CD4-positive, alpha-beta T cell (primary cell): ENCODE data around the gene TMEM183A. TPM values are rescaled to one million over a fixed set of nuclear protein-coding genes. Genes with fewer than 3 reads are reported as not detected.

Experiments
- ATAC-seq: fragments of 200-7000 bp; cut with Tn5 transposase; one replicate; pipeline ENCODE4 v1.10.0; 2022; ENCODE audit warnings: mild to moderate bottlenecking; ENCODE audit not compliant: poor library complexity
- CTCF ChIA-PET: fragments of 350-600 bp; sonication (Branson Sonifier 250); formaldehyde crosslinking; loops from one replicate; lab custom pipeline; 2021; ENCODE audit warnings: antibody characterized with exemption, inconsistent platforms; lab: Charles Lee
- POLR2A ChIA-PET: fragments of 350-600 bp; sonication (Branson Sonifier 250); formaldehyde crosslinking; loops from one replicate; lab custom pipeline; 2021; ENCODE audit warnings: antibody characterized with exemption, inconsistent platforms; lab: Charles Lee
- DNase-seq, 14 experiments: peaks; one replicate each; pipeline ENCODE4 v3.0.0-alpha.2; 2013 to 2020; ENCODE audit warnings: mixed read lengths in 2 of 14
- H3K27ac ChIP-seq, 2 donors: one replicate each; pipeline versions ENCODE4 v1.5.1 to v1.7.0; 2013; ENCODE audit warnings: low read length in 2 of 2, low read depth in 1 of 2, mild to moderate bottlenecking in 1 of 2
- H3K27me3 ChIP-seq, 2 experiments: 1 replicate in 1 of 2; 2 replicates in 1 of 2; pipeline versions ENCODE4 v1.6.1 to v1.7.0; 2013; ENCODE audit warnings: low read length in 2 of 2, control low read depth in 1 of 2, mild to moderate bottlenecking in 1 of 2, moderate library complexity in 1 of 2; ENCODE audit not compliant: insufficient read depth in 2 of 2, control insufficient read depth in 1 of 2
- H3K36me3 ChIP-seq: one replicate; pipeline ENCODE4 v1.6.1; 2013; ENCODE audit warnings: low read length, control low read depth; ENCODE audit not compliant: insufficient read depth
- H3K4me1 ChIP-seq: one replicate; pipeline ENCODE4 v1.6.1; 2013; ENCODE audit warnings: low read length, control low read depth; ENCODE audit not compliant: insufficient read depth
- H3K4me3 ChIP-seq: one replicate; pipeline ENCODE4 v1.5.1; 2013; ENCODE audit warnings: mild to moderate bottlenecking, low read length, moderate library complexity
- H3K9me3 ChIP-seq, 2 experiments: 1 replicate in 1 of 2; 2 replicates in 1 of 2; pipeline versions ENCODE4 v1.6.1 to v1.7.0; 2013; ENCODE audit warnings: low read length in 2 of 2, mild to moderate bottlenecking in 2 of 2, control low read depth in 1 of 2, moderate library complexity in 1 of 2; ENCODE audit not compliant: control insufficient read depth in 1 of 2, insufficient read depth in 1 of 2
- H3K27ac Mint-ChIP-seq: one replicate; pipeline ENCODE4 v1.8.0; 2020; ENCODE audit warnings: mixed read lengths
- H3K27me3 Mint-ChIP-seq: one replicate; pipeline ENCODE4 v1.8.0; 2021; ENCODE audit warnings: mixed read lengths
- H3K36me3 Mint-ChIP-seq: one replicate; pipeline ENCODE4 v1.8.0; 2021; ENCODE audit warnings: low read depth, mixed read lengths
- H3K4me1 Mint-ChIP-seq: one replicate; pipeline ENCODE4 v1.8.0; 2021; ENCODE audit warnings: low read depth, mixed read lengths
- H3K4me3 Mint-ChIP-seq: one replicate; pipeline ENCODE4 v1.8.0; 2020; ENCODE audit warnings: mild to moderate bottlenecking, mixed read lengths
- H3K9me3 Mint-ChIP-seq: one replicate; pipeline ENCODE4 v1.8.0; 2020; ENCODE audit warnings: mixed read lengths
- CTCF ChIP-seq: fragments of 200-600 bp; IDR thresholded peaks from one replicate; pipeline ENCODE4 v1.8.0; 2022; ENCODE audit warnings: antibody characterized with exemption, mild to moderate bottlenecking
- intact Hi-C, 2 experiments: fragments of 100-400 bp; cut with DNase I in 1 of 2; cut with micrococcal nuclease in 1 of 2; formaldehyde crosslinking; loops; one replicate each; pipeline versions ENCODE4 v1.15.1 to v1.9.0; 2023 to 2025; cut with DNase I, micrococcal nuclease
- total RNA-seq, 174 experiments: library from RNA in 2 of 174; stranded (reverse) in 2 of 174; gene quantifications; one replicate each; pipeline ENCODE4 v1.2.3 and lab custom pipeline; 2021 to 2026

The TMEM183A gene
- total RNA-seq, 2 experiments from 2014 or later: 187 to 194 TPM

- peak; percentile 22 for ATAC-seq
- H3K4me3 ChIP-seq: peak overlapping the region; percentile 94
Measured at GRCh38 chr1:202967684-202968281, 39.4 kb upstream of the TMEM183A start.

GRCh38 chr1:202968351-202968750 is 38.8 kb upstream of the TMEM183A start:
- CTCF ChIA-PET: interaction anchor here (1.2 to 2.1 kb wide), 3 partner anchors 9 to 41 kb away, joined by 4 read pairs; partner anchors contain the start of gene KLHL12
- peak overlapping the region; percentile 94 for H3K4me3 ChIP-seq
- H3K36me3 ChIP-seq: peaks cover 7% of the 10 kb centered on the region
- Mint-ChIP-seq H3K4me3 (peak overlapping the region; percentile 94), H3K27me3 (no peaks in the 10 kb centered on the region), H3K36me3 (peaks cover 25% of the 10 kb centered on the region), H3K27ac (peak overlapping the region; percentile 90), H3K9me3 (no peaks in the 10 kb centered on the region), H3K4me1 (peaks cover 27% of the 10 kb centered on the region)
- no peak for DNase-seq
- POLR2A ChIA-PET: interaction anchor here (0.8 to 2.7 kb wide), 8 partner anchors 9 to 80 kb away, joined by 3 to 14 read pairs (median 6); partner anchors contain the start of genes KLHL12, RABIF and TMEM183A
- H3K4me1 ChIP-seq: peaks cover 36% of the 10 kb centered on the region
- intact Hi-C loops: loop anchor here (2.0 kb wide), 3 partner anchors 38 to 80 kb away; partner anchors contain the start of genes KLHL12 (in 2 of the 2), RABIF (in 1 of the 2) and TMEM183A (in 1 of the 2)
- TF ChIP-seq CTCF: no peak
- H3K27me3 ChIP-seq: no peaks in the 10 kb centered on the region
- H3K9me3 ChIP-seq: no peaks in the 10 kb centered on the region
- peak overlapping the region in 1 of 2 donors; percentile 48 for H3K27ac ChIP-seq
- ATAC-seq: no peak

More at GRCh38 chr1:202967684-202968281, 39.4 kb upstream of the TMEM183A start:
- Histone ChIP-seq H3K36me3 (peaks cover 9% of the 10 kb centered on the region), H3K9me3 (no peaks in the 10 kb centered on the region), H3K4me1 (peaks cover 36% of the 10 kb centered on the region), H3K27ac (peak overlapping the region; percentile 44 to 48), H3K27me3 (no peaks in the 10 kb centered on the region)
- no peaks in the 10 kb centered on the region for H3K27me3 Mint-ChIP-seq
- peak in 7 of 14 experiments; percentile 3 to 74 (median 46) for DNase-seq
- TF ChIP-seq CTCF: no peak
- H3K27ac Mint-ChIP-seq: peak overlapping the region; percentile 90
- peaks cover 27% of the 10 kb centered on the region for H3K4me1 Mint-ChIP-seq
- H3K4me3 Mint-ChIP-seq: peak overlapping the region; percentile 94
- intact Hi-C loops: loop anchor here (2.0 kb wide), 4 partner anchors 39 to 157 kb away; partner anchors contain the start of genes KLHL12 (in 2 of the 2), RABIF (in 2 of the 2), PCAT6 (in 1 of the 2) and TMEM183A (in 1 of the 2)
- H3K9me3 Mint-ChIP-seq: no peaks in the 10 kb centered on the region
- peaks cover 31% of the 10 kb centered on the region for H3K36me3 Mint-ChIP-seq
- ChIA-PET POLR2A (interaction anchor here (0.8 to 2.7 kb wide), 8 partner anchors 8 to 79 kb away, joined by 3 to 14 read pairs (median 6); partner anchors contain the start of genes KLHL12, RABIF and TMEM183A), CTCF (interaction anchor here (1.1 to 2.1 kb wide), 4 partner anchors 9 to 41 kb away, joined by 3 to 4 read pairs (median 4); partner anchors contain the start of gene KLHL12)

- DNase-seq (peak in 8 of 14 experiments; percentile 5 to 78 (median 24)), ATAC-seq (peak; percentile 45)
- POLR2A ChIA-PET: interaction anchor here (1.2 to 2.7 kb wide), 3 partner anchors 13 to 80 kb away, joined by 5 to 14 read pairs (median 11); partner anchors contain the start of genes RABIF and TMEM183A
- Mint-ChIP-seq H3K9me3 (no peaks in the 10 kb centered on the region), H3K27me3 (no peaks in the 10 kb centered on the region), H3K36me3 (peaks cover 20% of the 10 kb centered on the region), H3K4me1 (peaks cover 27% of the 10 kb centered on the region), H3K27ac (peak overlapping the region; percentile 90), H3K4me3 (peak overlapping the region; percentile 94)
- intact Hi-C loops: loop anchor here (2.0 kb wide), 3 partner anchors 38 to 80 kb away; partner anchors contain the start of genes KLHL12 (in 2 of the 2), RABIF (in 1 of the 2) and TMEM183A (in 1 of the 2)
- H3K36me3 ChIP-seq: peaks cover 2% of the 10 kb centered on the region
- H3K4me1 ChIP-seq: peaks cover 36% of the 10 kb centered on the region
- no peak overlapping the region for H3K27ac ChIP-seq
- CTCF ChIA-PET: interaction anchor here (2.1 kb wide), 1 partner anchor 15 kb away, joined by 4 read pairs; no protein-coding TSS in a partner anchor
- no peaks in the 10 kb centered on the region for H3K27me3 ChIP-seq
- peak; percentile 47 for TF ChIP-seq CTCF
- H3K4me3 ChIP-seq: no peak overlapping the region
- H3K9me3 ChIP-seq: no peaks in the 10 kb centered on the region
Measured at GRCh38 chr1:202968895-202969295, 38.3 kb upstream of the TMEM183A start.
